Prostate gland (tissue), 2 donors: ENCODE data around the gene STAMBPL1.

Experiments
- CTCF ChIP-seq, 4 experiments: fragments of 200-600 bp in 2 of 4; fragments of 450-650 bp in 2 of 4; sonication (generic) in 2 of 4; IDR thresholded peaks; 1 replicate in 3 of 4; 2 replicates in 1 of 4; pipeline ENCODE4 v1.5.1; 2016 to 2019; ENCODE audit warnings: antibody characterized with exemption in 4 of 4, mild to moderate bottlenecking in 2 of 4, moderate library complexity in 2 of 4
- POLR2A ChIP-seq: fragments of 450-650 bp; IDR thresholded peaks from one replicate; pipeline ENCODE4 v1.6.1; 2016; ENCODE audit warnings: antibody characterized with exemption, mild to moderate bottlenecking

GRCh38 chr10:88888810-88889445 lies 8.9 kb downstream of the STAMBPL1 start:
- TF ChIP-seq POLR2A (no peak), CTCF (IDR thresholded peaks at IDR 0.05) (no peak)
